ENCODE measurements around the gene MYO10. TPM values are rescaled to one million over a fixed set of nuclear protein-coding genes. Genes with fewer than 3 reads are reported as not detected.
A peak's percentile ranks its signal among the peaks of the same experiment; 100 is the strongest.

MYO10 gene
- total and polyA plus RNA-seq, 3 experiments from 2014 or later, result 0.11 to 0.18 TPM; not detected in 1

- Mint-ChIP-seq H3K9me3 (peaks cover 0 to 2% (median 0%) of the 10 kb centered on the region in 5 donors), H3K27me3 (peaks cover 2 to 6% of the 10 kb centered on the region in 2 donors), H3K27ac (peak overlapping the region in 3 of 8 donors; percentile 63 to 92 (median 81)), H3K4me1 (peaks cover 22 to 40% (median 34%) of the 10 kb centered on the region in 3 donors), H3K4me3 (peak overlapping the region in 3 of 7 donors; percentile 12 to 17 (median 16)), H3K36me3 (peaks cover 0 to 5% (median 0%) of the 10 kb centered on the region in 3 donors)
- peak in 1 of 5 donors; percentile 47 for DNase-seq
- Histone ChIP-seq H3K36me3 (ENCODE audit: insufficient read depth, low read length) (no peaks in the 10 kb centered on the region), H3K4me3 (ENCODE audit: low read length) (no peak overlapping the region), H3K4me1 (ENCODE audit: insufficient read depth, low read length) (peaks cover 46% of the 10 kb centered on the region), H3K9me3 (ENCODE audit: low read length) (no peaks in the 10 kb centered on the region), H3K27ac (ENCODE audit: low read depth, low read length) (no peak overlapping the region), H3K27me3 (ENCODE audit: insufficient read depth, low read length, poor library complexity, severe bottlenecking) (no peaks in the 10 kb centered on the region)
- ChIA-PET CTCF (interaction anchor here (1.6 kb wide), 1 partner anchor 9 kb away, joined by 5 read pairs; no protein-coding TSS in a partner anchor), POLR2A (interaction anchor here (0.5 to 2.3 kb wide), 2 partner anchors 10 to 36 kb away, joined by 3 to 12 read pairs; partner anchors contain the start of gene RETREG1)
These were observed 309.3 kb downstream of the MYO10 start for GRCh38 chr5:16626696-16627264.

GRCh38 chr5:16625096-16625495 is 311.0 kb downstream of the MYO10 start:
- POLR2A ChIA-PET, result no interaction called here
- H3K36me3 Mint-ChIP-seq, result peaks cover 0 to 1% (median 0%) of the 10 kb centered on the region in 3 donors
- H3K27ac Mint-ChIP-seq, result peak overlapping the region in 1 of 8 donors; percentile 35
- H3K36me3 ChIP-seq (ENCODE audit: insufficient read depth, low read length), result no peaks in the 10 kb centered on the region
- peaks cover 2 to 3% of the 10 kb centered on the region in 2 donors for H3K27me3 Mint-ChIP-seq
- CTCF ChIA-PET, result no interaction called here
- no peak overlapping the region for H3K4me3 ChIP-seq (ENCODE audit: low read length)
- no peak overlapping the region for H3K4me3 Mint-ChIP-seq
- no peak for DNase-seq
- peaks cover 0 to 2% (median 0%) of the 10 kb centered on the region in 5 donors for H3K9me3 Mint-ChIP-seq
- no peak overlapping the region for H3K27ac ChIP-seq (ENCODE audit: low read depth, low read length)
- peaks cover 23 to 34% (median 28%) of the 10 kb centered on the region in 3 donors for H3K4me1 Mint-ChIP-seq
- H3K27me3 ChIP-seq (ENCODE audit: insufficient read depth, low read length, poor library complexity, severe bottlenecking), result no peaks in the 10 kb centered on the region
- peaks cover 38% of the 10 kb centered on the region for H3K4me1 ChIP-seq (ENCODE audit: insufficient read depth, low read length)
- no peaks in the 10 kb centered on the region for H3K9me3 ChIP-seq (ENCODE audit: low read length)

GRCh38 chr5:16619136-16619535 is 317.0 kb downstream of the MYO10 start:
- Histone ChIP-seq H3K36me3 (ENCODE audit: insufficient read depth, low read length) (no peaks in the 10 kb centered on the region), H3K27ac (ENCODE audit: low read depth, low read length) (no peak overlapping the region), H3K4me3 (ENCODE audit: low read length) (no peak overlapping the region), H3K27me3 (ENCODE audit: insufficient read depth, low read length, poor library complexity, severe bottlenecking) (no peaks in the 10 kb centered on the region), H3K9me3 (ENCODE audit: low read length) (no peaks in the 10 kb centered on the region), H3K4me1 (ENCODE audit: insufficient read depth, low read length) (peaks cover 25% of the 10 kb centered on the region)
- peaks cover 18 to 19% (median 18%) of the 10 kb centered on the region in 3 donors for H3K4me1 Mint-ChIP-seq
- CTCF ChIA-PET, result interaction anchor here (2.1 to 2.7 kb wide), 2 partner anchors 8 to 12 kb away, joined by 5 to 13 read pairs; no protein-coding TSS in a partner anchor
- H3K27ac Mint-ChIP-seq, result no peak overlapping the region
- no peaks in the 10 kb centered on the region for H3K9me3 Mint-ChIP-seq
- no peaks in the 10 kb centered on the region for H3K27me3 Mint-ChIP-seq
- no peak for DNase-seq
- H3K4me3 Mint-ChIP-seq, result no peak overlapping the region
- peaks cover 0 to 12% (median 1%) of the 10 kb centered on the region in 3 donors for H3K36me3 Mint-ChIP-seq
- POLR2A ChIA-PET, result no interaction called here

GRCh38 chr5:16618138-16618897 is 317.8 kb downstream of the MYO10 start:
- Mint-ChIP-seq H3K4me3 (no peak overlapping the region), H3K4me1 (peaks cover 24 to 27% (median 26%) of the 10 kb centered on the region in 3 donors), H3K36me3 (peaks cover 0 to 12% (median under 1%) of the 10 kb centered on the region in 3 donors), H3K9me3 (no peaks in the 10 kb centered on the region), H3K27me3 (no peaks in the 10 kb centered on the region), H3K27ac (no peak overlapping the region)
- H3K27me3 ChIP-seq (ENCODE audit: insufficient read depth, low read length, poor library complexity, severe bottlenecking), result no peaks in the 10 kb centered on the region
- POLR2A ChIA-PET, result interaction anchor here (0.5 to 2.8 kb wide), 6 partner anchors 9 to 1749 kb away, joined by 3 to 12 read pairs (median 4); no protein-coding TSS in a partner anchor
- no peaks in the 10 kb centered on the region for H3K36me3 ChIP-seq (ENCODE audit: insufficient read depth, low read length)
- H3K4me3 ChIP-seq (ENCODE audit: low read length), result peak overlapping the region; percentile 66
- no peaks in the 10 kb centered on the region for H3K9me3 ChIP-seq (ENCODE audit: low read length)
- peaks cover 30% of the 10 kb centered on the region for H3K4me1 ChIP-seq (ENCODE audit: insufficient read depth, low read length)
- DNase-seq, result no peak
- H3K27ac ChIP-seq (ENCODE audit: low read depth, low read length), result peak overlapping the region; percentile 82
- CTCF ChIA-PET, result interaction anchor here (1.2 to 2.7 kb wide), 4 partner anchors 9 to 155 kb away, joined by 3 to 13 read pairs (median 8); no protein-coding TSS in a partner anchor

- POLR2A ChIA-PET, result interaction anchor here (0.5 to 2.8 kb wide), 7 partner anchors 10 to 1748 kb away, joined by 3 to 12 read pairs (median 5); no protein-coding TSS in a partner anchor
- H3K4me3 Mint-ChIP-seq, result no peak overlapping the region
- H3K36me3 ChIP-seq (ENCODE audit: insufficient read depth, low read length), result no peaks in the 10 kb centered on the region
- no peak overlapping the region for H3K27ac Mint-ChIP-seq
- no peaks in the 10 kb centered on the region for H3K27me3 ChIP-seq (ENCODE audit: insufficient read depth, low read length, poor library complexity, severe bottlenecking)
- no peaks in the 10 kb centered on the region for H3K27me3 Mint-ChIP-seq
- CTCF ChIA-PET, result interaction anchor here (1.2 to 2.7 kb wide), 4 partner anchors 10 to 154 kb away, joined by 3 to 13 read pairs (median 8); no protein-coding TSS in a partner anchor
- peak in 4 of 5 donors; percentile 23 to 81 (median 62) for DNase-seq
- peaks cover 32 to 35% (median 34%) of the 10 kb centered on the region in 3 donors for H3K4me1 Mint-ChIP-seq
- peak overlapping the region; percentile 66 for H3K4me3 ChIP-seq (ENCODE audit: low read length)
- H3K4me1 ChIP-seq (ENCODE audit: insufficient read depth, low read length), result peaks cover 30% of the 10 kb centered on the region
- H3K36me3 Mint-ChIP-seq, result peaks cover 0 to 15% (median 2%) of the 10 kb centered on the region in 3 donors
- H3K9me3 Mint-ChIP-seq, result no peaks in the 10 kb centered on the region
- H3K27ac ChIP-seq (ENCODE audit: low read depth, low read length), result peak overlapping the region; percentile 82
- H3K9me3 ChIP-seq (ENCODE audit: low read length), result no peaks in the 10 kb centered on the region
These were observed 318.7 kb downstream of the MYO10 start for GRCh38 chr5:16617274-16617968.

GRCh38 chr5:16616536-16617273 is 319.4 kb downstream of the MYO10 start, which contains the start of gene RETREG1:
Gene RETREG1, minus strand, starts transcription at chr5:16616997. Its CDS starts 26 bp downstream, at chr5:16616971.
- DNase-seq, result peak; percentile 65 to 93 (median 85)
- Histone ChIP-seq H3K4me3 (ENCODE audit: low read length) (peak within 1 kb of the TSS; percentile 66), H3K36me3 (ENCODE audit: insufficient read depth, low read length) (no peaks in the 10 kb centered on the region), H3K9me3 (ENCODE audit: low read length) (no peaks in the 10 kb centered on the region), H3K4me1 (ENCODE audit: insufficient read depth, low read length) (peaks cover 35% of the 10 kb centered on the region), H3K27ac (ENCODE audit: low read depth, low read length) (peak within 1 kb of the TSS; percentile 82), H3K27me3 (ENCODE audit: insufficient read depth, low read length, poor library complexity, severe bottlenecking) (no peaks in the 10 kb centered on the region)
- H3K27me3 Mint-ChIP-seq, result no peaks in the 10 kb centered on the region
- H3K36me3 Mint-ChIP-seq, result peaks cover 0 to 15% (median 2%) of the 10 kb centered on the region in 3 donors
- H3K9me3 Mint-ChIP-seq, result no peaks in the 10 kb centered on the region
- POLR2A ChIA-PET, result interaction anchor here (1.2 to 2.8 kb wide), 5 partner anchors 10 to 161 kb away, joined by 3 to 12 read pairs (median 5); no protein-coding TSS in a partner anchor
- peak within 1 kb of the TSS; percentile 87 to 98 (median 95) for H3K27ac Mint-ChIP-seq
- H3K4me3 Mint-ChIP-seq, result peak within 1 kb of the TSS in 6 of 7 donors; percentile 90 to 96 (median 94)
- peaks cover 36 to 40% (median 38%) of the 10 kb centered on the region in 3 donors for H3K4me1 Mint-ChIP-seq
- CTCF ChIA-PET, result interaction anchor here (1.2 to 2.2 kb wide), 2 partner anchors 50 to 154 kb away, joined by 3 to 10 read pairs; no protein-coding TSS in a partner anchor
